Measurements from ENCODE around the gene GLYATL1.
A peak's percentile ranks its signal among the peaks of the same experiment; 100 is the strongest.

Gene GLYATL1

DNA sequence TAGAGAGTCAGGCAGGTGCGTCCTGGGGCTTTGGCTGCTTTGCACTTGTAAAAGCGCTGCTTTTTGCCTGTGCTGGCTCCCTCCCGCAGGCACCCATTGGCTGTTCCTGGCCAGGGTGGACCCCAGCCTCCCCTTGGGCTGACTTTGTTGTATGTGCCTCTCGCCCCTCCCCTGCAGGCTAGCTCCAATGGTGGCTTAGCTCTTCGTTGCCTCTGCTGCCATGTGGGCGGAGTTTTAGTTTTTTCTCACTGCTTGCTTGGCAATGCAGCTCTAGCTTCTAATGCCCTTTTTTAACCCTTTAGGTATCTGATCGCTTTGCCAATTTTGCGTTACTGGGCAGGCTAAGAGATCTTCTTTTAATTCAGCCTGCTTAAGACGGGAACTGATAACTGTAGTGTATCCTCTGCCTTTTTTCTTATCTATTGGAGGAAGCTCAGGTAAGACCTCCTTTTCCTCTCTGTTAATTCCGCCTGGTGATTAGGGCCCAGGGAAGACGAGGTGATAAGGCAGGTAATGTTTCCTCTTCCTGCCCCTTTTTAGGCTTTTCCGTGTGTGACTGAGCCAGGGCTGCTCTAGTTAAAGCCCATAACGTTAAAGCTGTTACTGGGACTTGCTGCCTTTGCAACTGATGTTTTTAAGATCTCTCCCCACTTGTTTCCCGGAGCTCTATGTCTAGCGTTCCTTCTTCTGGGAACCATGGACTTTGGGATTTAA, 11.7 kb upstream of the GLYATL1 start:
- no peak for DNase-seq

- no peak for DNase-seq
These were observed 11.2 kb upstream of the GLYATL1 start for GRCh38 chr11:58928107-58928499.

DNA sequence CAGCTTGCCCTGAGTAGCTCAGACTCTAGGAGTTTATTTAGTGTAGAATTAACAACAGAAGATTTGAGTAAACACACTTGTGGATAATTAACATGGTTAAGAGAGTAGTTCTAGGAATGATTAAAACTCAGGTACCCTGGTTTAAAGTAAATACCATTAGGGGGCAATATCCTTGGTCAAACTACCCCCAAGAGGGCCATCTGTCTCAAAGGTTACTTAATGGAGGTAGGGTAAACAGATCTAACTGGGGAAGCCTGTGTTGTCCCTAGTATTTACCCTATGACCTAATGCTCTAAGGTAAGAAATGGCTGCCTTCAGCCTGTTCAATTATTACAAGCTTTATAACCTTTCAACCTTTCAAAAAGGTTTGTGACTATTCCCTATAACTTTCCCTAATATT, 10.6 kb upstream of the GLYATL1 start:
- no peak for DNase-seq

- no peak for DNase-seq
These were observed 8.4 kb upstream of the GLYATL1 start for GRCh38 chr11:58930926-58931325.

DNA sequence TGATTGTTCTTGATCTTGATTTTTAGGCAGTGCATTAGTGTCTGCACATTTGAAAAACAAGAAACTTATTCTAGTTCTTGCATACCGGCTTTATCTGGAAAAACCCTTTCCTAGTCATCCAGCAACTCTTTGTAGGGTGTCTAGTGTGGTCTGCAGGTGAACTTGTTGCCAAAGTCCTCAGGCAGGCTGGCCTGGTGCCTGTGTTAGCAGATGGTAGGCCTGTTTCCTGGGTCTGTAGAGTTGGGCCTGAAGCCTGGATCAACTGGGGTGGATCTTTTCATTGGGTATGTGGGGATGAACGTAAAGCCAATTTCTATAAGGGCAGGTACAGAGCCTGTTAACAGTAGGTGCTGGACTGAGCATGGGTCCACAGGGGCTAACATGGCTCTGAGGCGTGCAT, 5.6 kb upstream of the GLYATL1 start:
- DNase-seq = no peak

- DNase-seq = no peak
These were observed 4.3 kb upstream of the GLYATL1 start for GRCh38 chr11:58934945-58935513.

DNA sequence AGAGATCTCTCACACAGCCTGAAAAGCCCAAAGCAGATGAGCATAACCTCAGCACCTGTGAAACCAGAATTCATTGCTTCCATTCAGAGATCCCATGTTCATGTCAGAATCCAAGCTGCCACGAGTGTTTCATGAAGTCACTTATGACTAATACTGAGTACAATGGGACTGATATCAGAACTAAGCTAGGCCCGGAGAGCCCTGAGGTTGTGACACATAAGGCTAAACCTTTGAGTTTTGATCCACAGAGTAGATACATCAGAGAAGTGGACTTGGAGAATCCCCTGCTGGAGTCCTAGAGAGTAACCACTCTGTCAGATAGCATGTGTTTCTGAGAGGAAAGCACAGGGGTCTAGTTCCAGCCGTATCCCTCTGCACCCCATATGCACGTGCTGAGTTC, 890 bp upstream of the GLYATL1 start:
- DNase-seq = no peak

DNA sequence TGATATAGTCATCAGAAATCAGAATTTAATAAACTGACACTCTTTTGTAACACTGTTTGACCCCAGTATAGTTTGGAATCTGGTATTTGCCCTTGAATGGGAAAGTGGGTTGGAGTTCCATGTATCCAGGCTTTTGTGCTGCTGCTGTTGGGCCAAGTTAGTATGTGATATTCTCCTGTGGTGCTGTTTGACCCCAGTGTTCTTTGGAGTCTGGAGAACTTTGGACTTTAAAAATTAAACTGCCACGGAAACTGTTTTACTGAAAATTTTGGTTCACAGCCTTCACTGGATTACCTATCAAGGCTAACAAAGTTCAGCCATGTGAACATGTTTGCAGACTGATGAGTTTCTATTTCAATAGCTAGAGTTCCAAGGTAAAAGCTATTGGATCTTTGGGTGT, 740 bp downstream of the GLYATL1 start:
- DNase-seq = no peak

DNA sequence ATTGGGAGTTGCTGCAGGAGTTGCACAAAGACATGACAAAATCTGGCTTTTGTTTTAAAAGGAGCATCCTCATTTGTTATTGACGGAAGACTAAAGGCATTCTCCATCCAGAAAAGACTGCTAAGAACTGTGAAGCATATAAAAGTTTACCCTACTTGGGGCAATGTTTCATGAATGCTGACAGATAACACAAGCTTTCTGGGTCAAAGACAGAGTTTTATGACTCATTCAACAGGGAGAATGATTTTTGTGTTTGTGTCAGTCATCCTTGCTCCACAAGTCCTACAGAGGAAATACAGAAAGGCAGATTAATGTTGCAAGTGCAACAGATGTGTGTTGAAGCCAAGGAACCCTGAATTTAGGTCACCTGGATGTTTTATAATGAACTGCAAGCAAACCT, 2.5 kb downstream of the GLYATL1 start:
- DNase-seq = no peak

- no peak for DNase-seq
These were observed 6.4 kb downstream of the GLYATL1 start for GRCh38 chr11:58945663-58946062.

GRCh38 chr11:58949184-58949583, 9.9 kb downstream of the GLYATL1 start:
- DNase-seq = no peak

DNA sequence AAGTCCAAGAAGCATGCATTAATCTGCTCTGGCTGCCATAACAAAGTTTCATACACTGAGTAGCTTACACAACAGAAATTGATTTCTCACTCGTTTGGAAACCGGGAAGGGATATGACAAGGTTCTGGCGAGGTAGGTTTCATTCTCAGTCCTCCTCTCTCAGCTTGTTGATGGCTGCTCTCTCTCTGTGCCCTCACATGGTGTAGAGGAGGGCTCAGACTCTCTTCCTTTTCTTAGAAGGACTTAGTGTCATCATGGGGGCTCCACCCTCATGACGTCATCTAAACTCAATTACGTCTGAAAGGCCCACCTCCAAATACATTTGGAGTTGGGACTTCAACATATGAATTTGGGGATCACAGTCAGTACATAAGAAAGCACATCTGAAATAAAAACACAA, 18.6 kb downstream of the GLYATL1 start:
- no peak for DNase-seq

GRCh38 chr11:58958500-58958899, 19.2 kb downstream of the GLYATL1 start:
- peak; percentile 14 for DNase-seq

DNA sequence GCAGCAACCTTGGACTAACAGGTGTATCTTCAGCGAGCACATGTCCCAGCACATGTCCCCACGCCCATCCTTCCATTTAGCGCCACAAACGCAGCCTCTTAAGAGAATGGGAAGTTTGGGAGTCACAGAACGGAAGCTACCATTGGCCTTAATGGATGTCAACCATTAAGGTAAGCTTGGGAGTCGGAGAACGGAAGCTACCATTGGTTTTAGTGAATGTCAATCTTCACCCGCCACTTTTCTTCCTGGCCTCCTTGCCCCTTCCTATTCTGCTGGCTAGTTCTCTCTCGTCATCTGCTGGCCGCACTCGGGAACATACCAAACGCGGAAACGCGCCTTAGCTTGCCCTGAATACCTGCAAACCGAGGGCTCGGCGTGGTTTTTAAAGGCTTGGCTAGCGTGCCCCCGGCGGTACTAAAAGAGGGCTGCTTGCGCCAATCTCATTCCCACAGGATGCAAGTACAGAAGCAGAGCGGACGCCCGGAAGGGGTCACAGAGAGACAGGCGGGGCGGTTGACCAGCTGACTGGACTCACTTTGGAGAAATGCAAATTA, 24.3 kb downstream of the GLYATL1 start:
- DNase-seq = no peak

GRCh38 chr11:58965246-58965985, 26.1 kb downstream of the GLYATL1 start:
- no peak for DNase-seq

GRCh38 chr11:58968251-58968711, 29.0 kb downstream of the GLYATL1 start:
- DNase-seq = no peak

DNA sequence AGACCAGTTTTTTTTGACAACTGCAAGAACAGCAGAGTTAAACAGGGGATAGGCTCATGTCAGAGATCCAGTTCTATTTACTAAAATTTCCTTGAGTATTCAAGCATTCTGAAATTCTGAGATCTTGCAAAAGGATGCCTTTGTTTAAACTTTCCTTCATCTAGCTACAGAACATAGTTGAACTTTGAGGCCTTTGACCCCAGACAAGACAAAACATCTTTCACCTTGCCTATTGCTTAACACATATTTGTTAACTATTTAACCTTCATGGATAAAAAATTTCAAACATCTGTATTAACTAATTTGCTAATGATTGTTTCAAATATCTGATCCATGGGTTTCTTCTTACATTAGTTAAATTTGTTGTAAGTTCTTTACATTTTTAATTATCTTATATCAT, 38.2 kb downstream of the GLYATL1 start:
- DNase-seq = no peak

DNA sequence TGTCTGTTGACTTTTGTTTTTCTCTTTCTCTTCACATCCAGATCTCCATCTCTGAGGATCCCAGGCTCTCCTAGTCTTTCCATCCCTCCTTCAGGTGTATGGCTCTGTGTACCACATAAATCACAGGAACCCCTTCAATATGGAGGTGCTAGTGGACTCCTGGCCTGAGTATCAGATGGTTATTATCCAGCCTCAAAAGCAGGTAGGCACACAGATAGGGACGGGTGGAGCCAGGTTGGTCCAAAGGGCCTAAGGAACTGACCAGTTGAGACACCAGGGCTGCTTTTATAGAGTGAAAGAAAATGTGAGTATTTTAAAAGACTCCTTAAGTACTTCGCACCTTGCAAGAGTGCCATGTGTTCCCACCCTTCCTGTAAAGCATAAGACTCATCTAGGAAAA, 39.9 kb downstream of the GLYATL1 start:
- DNase-seq = no peak

DNA sequence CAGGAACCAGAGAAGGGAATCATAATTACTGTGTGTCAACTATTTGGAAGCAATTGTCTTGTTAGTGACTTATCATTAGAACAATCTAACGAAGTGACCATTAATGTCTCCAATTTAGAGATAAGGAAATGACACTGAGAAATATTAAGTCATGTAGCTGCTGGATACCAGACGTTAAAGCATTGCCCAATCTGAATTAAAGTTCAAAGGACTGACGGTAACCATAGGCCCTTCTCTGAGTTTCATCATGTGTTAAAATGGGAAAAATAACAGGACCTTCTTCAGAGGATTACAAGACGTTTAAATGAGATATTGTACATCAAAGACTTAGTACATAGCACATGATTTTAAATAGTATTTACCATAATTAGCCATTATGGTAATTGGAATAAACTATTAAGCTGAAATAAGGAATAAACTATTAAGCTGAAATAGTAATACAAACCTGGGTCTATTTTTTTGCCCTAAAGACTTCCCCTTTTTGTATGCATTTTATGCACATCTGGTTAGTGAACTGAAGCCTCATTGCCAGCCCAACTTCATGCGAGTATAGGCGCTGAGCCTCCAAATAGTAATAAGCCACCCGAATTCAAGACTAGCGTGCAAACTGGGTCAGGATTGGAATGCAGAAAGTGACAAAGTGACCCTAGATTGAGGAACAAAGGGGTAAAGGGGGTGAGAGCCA, 41.0 kb downstream of the GLYATL1 start:
- DNase-seq = no peak

- DNase-seq = no peak
These were observed 53.2 kb downstream of the GLYATL1 start for GRCh38 chr11:58992489-58992888.

- no peak for DNase-seq
These were observed 54.9 kb downstream of the GLYATL1 start for GRCh38 chr11:58994171-58994570.

- DNase-seq = no peak
These were observed 59.4 kb downstream of the GLYATL1 start for GRCh38 chr11:58998480-58999290.

Data from T-helper 9 cell (primary cell).